Measurements from ENCODE around the gene MSMP. TPM values are rescaled to one million over a fixed set of nuclear protein-coding genes. Genes with fewer than 3 reads are reported as not detected.

The MSMP gene
- total RNA-seq, 2 experiments from 2014 or later: 2.3 to 4.1 TPM

- peaks cover 65% of the 10 kb centered on the region for H3K4me1 ChIP-seq (ENCODE audit: insufficient read depth, low read length, poor library complexity, severe bottlenecking)
- no peaks in the 10 kb centered on the region for H4K20me1 ChIP-seq (ENCODE audit: insufficient read depth, low read length)
- POLR2A ChIA-PET: interaction anchor here (0.6 to 2.4 kb wide), 14 partner anchors 12 to 843 kb away, joined by 3 to 12 read pairs (median 4); partner anchors contain the start of genes ARHGEF39, GBA2, RGP1 and TLN1
- H2AFZ ChIP-seq (ENCODE audit: low read length): peak overlapping the region; percentile 63
- CTCF ChIA-PET (ENCODE audit: unreplicated experiment): interaction anchor here (0.9 to 1.5 kb wide), 5 partner anchors 15 to 47 kb away, joined by 3 to 6 read pairs (median 3); partner anchors contain the start of genes GBA2 and RGP1
- intact Hi-C loops (cut with micrococcal nuclease; ENCODE audit: unreplicated experiment): no loop called here
- H3K79me2 ChIP-seq (ENCODE audit: insufficient read depth, low read depth, low read length): no peaks in the 10 kb centered on the region; the same call in 1 of the 2 replicates
- H3K4me2 ChIP-seq (ENCODE audit: low read length): peak overlapping the region; percentile 76
- H3K9me2 ChIP-seq (ENCODE audit: insufficient read depth, low read length): no peaks in the 10 kb centered on the region
- TF ChIP-seq EZH2phosphoT487 (IDR thresholded peaks at IDR 0.05; ENCODE audit: borderline replicate concordance, low read depth, low read length): no peak
- TF ChIP-seq CTCF (conservative IDR thresholded peaks at IDR 0.05; ENCODE audit: low read length): 0 out of 2 replicates have a peak, but pooled peaks have one; percentile 24
- BruUV-seq (replicated peaks): no TSS peak
- H3K27ac ChIP-seq (ENCODE audit: low read depth, low read length, poor library complexity, severe bottlenecking): peak overlapping the region; percentile 89
- no peaks in the 10 kb centered on the region for H3K9me3 ChIP-seq (ENCODE audit: low read length)
- H3K36me3 ChIP-seq (ENCODE audit: insufficient read depth, low read length): peaks cover 1% of the 10 kb centered on the region
- H3K4me3 ChIP-seq (ENCODE audit: low read depth, low read length, poor library complexity, severe bottlenecking): peak overlapping the region; percentile 39
- DNase-seq (ENCODE audit: low spot score): peak; percentile 41
These were observed 21.0 kb upstream of the MSMP start for GRCh38 chr9:35774907-35775635.

GRCh38 chr9:35771943-35772342 lies 17.9 kb upstream of the MSMP start:
- ChIA-PET POLR2A (interaction anchor here (0.6 to 2.0 kb wide), 7 partner anchors 9 to 1357 kb away, joined by 3 to 9 read pairs (median 4); partner anchors contain the start of genes GBA2 and RGP1), CTCF (ENCODE audit: unreplicated experiment) (interaction anchor here (1.2 kb wide), 1 partner anchor 24 kb away, joined by 4 read pairs; no protein-coding TSS in a partner anchor)
- no peak overlapping the region for H3K4me2 ChIP-seq (ENCODE audit: low read length)
- no TSS peak for BruUV-seq (replicated peaks)
- no peak overlapping the region for H3K4me3 ChIP-seq (ENCODE audit: low read depth, low read length, poor library complexity, severe bottlenecking)
- no peaks in the 10 kb centered on the region for H3K36me3 ChIP-seq (ENCODE audit: insufficient read depth, low read length)
- intact Hi-C loops (cut with micrococcal nuclease; ENCODE audit: unreplicated experiment): no loop called here
- no peaks in the 10 kb centered on the region; the same call in 1 of the 2 replicates for H3K79me2 ChIP-seq (ENCODE audit: insufficient read depth, low read depth, low read length)
- DNase-seq (ENCODE audit: low spot score): no peak
- H3K27ac ChIP-seq (ENCODE audit: low read depth, low read length, poor library complexity, severe bottlenecking): no peak overlapping the region
- H3K4me1 ChIP-seq (ENCODE audit: insufficient read depth, low read length, poor library complexity, severe bottlenecking): peaks cover 65% of the 10 kb centered on the region
- H3K9me2 ChIP-seq (ENCODE audit: insufficient read depth, low read length): no peaks in the 10 kb centered on the region
- no peaks in the 10 kb centered on the region for H4K20me1 ChIP-seq (ENCODE audit: insufficient read depth, low read length)
- H2AFZ ChIP-seq (ENCODE audit: low read length): no peak overlapping the region
- TF ChIP-seq CTCF (conservative IDR thresholded peaks at IDR 0.05; ENCODE audit: low read length) (no peak), EZH2phosphoT487 (IDR thresholded peaks at IDR 0.05; ENCODE audit: borderline replicate concordance, low read depth, low read length) (no peak)
- no peaks in the 10 kb centered on the region for H3K9me3 ChIP-seq (ENCODE audit: low read length)
